ENCODE measurements around the gene MAML2.
A peak's percentile ranks its signal among the peaks of the same experiment; 100 is the strongest.
"Not testable (repeated sequence)": the region's sequence is repeated elsewhere in the genome, so short reads cannot be mapped to it uniquely, and the experiment has no call there.

Gene MAML2

GRCh38 chr11:96187822-96188221, 155.2 kb downstream of the MAML2 start:
- no peak for DNase-seq (ENCODE audit: low read depth, low spot score)

- no peak for DNase-seq (ENCODE audit: low read depth, low spot score)
Observed at GRCh38 chr11:96186806-96187205, 156.2 kb downstream of the MAML2 start.

GRCh38 chr11:96185220-96185768, 157.7 kb downstream of the MAML2 start:
- DNase-seq (ENCODE audit: low read depth, low spot score) = no peak

- DNase-seq (ENCODE audit: low read depth, low spot score) = not testable (repeated sequence)
Observed at GRCh38 chr11:96180937-96181336, 162.1 kb downstream of the MAML2 start.

DNA sequence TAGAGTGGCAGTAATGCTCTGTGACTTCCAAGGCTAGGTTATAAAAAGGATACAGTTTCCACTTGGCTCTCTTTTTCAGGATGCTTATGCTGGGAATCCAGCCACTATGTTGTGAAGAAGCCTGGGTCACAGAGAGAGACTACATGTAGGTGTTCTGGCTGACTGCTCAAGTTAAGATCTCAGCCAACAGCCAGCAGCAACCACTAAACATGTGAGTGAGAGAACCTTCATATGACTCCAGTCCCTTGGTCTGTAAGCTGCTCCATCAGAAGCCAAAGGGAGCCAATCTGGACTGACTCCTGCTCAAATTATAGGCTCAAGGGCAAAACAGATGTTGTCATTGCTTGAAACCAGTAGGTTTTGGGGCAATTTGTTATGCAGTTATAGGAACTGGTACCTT, 162.7 kb downstream of the MAML2 start:
- DNase-seq (ENCODE audit: low read depth, low spot score) = no peak

GRCh38 chr11:96179905-96180304, 163.1 kb downstream of the MAML2 start:
- DNase-seq (ENCODE audit: low read depth, low spot score) = no peak

GRCh38 chr11:96178887-96179279, 164.1 kb downstream of the MAML2 start:
- DNase-seq (ENCODE audit: low read depth, low spot score) = no peak

GRCh38 chr11:96178049-96178886, 164.7 kb downstream of the MAML2 start:
- DNase-seq (ENCODE audit: low read depth, low spot score) = no peak

GRCh38 chr11:96177146-96177545, 165.8 kb downstream of the MAML2 start:
- DNase-seq (ENCODE audit: low read depth, low spot score) = no peak

- DNase-seq (ENCODE audit: low read depth, low spot score) = no peak
Observed at GRCh38 chr11:96173906-96174305, 169.1 kb downstream of the MAML2 start.

DNA sequence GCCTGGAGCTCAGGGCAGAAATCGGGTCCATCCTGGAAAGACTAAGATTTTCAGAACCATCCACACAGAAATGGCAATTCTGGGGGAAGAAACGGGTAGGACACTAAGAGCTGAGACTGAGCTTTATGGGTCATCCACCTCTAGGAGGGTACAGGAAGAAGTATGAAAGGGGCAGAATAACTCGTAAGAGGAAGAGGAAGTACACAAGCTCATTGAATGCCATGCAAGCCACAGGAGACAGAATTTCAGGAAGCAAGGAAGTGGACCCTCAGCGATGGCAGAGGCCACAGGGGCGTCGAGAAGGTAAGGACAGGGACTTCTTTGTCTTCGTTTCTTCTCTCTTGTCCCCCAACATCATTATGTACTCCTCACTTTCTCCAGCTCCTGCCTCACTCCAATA, 169.6 kb downstream of the MAML2 start:
- no peak for DNase-seq (ENCODE audit: low read depth, low spot score)

DNA sequence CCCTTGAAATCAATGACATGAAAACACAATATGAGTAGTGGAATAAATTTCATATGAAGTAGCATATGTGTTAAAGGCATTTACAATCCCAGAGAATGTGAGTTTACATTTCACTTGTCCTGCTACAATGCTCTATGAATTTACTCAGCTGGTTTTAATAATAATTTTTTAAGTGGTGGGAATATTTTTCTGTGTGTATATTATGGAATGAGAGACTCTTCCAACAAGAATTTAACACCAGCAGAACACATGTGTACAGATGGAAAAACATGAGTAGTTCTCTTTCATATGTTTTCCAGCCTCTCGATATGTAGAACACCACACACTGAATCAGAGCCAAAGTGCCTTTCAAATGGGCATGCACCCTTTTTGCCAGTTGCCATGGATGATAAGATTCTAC, 170.4 kb downstream of the MAML2 start:
- no peak for DNase-seq (ENCODE audit: low read depth, low spot score)

DNA sequence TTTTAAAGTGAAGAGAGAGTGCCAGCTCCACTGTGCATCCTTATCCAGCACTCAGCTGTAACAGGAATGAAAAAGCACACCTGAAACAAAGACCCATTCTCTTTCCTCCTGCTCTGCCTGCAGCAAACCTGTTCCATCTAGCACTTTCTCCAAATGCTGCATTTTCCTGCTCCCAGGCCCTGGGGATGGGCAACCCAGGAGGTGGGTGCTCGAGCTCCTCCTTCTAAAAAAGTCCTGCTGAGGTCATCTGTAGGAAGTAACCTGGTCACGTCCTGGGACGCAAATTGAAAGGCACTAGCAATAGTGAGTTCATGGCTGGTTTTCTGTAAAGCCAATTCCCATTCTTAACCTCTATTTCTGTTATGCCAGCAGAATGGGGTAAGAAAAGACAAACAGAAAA, 173.7 kb downstream of the MAML2 start:
- no peak for DNase-seq (ENCODE audit: low read depth, low spot score)

- DNase-seq (ENCODE audit: low read depth, low spot score) = no peak
Observed at GRCh38 chr11:96168623-96169022, 174.4 kb downstream of the MAML2 start.

DNA sequence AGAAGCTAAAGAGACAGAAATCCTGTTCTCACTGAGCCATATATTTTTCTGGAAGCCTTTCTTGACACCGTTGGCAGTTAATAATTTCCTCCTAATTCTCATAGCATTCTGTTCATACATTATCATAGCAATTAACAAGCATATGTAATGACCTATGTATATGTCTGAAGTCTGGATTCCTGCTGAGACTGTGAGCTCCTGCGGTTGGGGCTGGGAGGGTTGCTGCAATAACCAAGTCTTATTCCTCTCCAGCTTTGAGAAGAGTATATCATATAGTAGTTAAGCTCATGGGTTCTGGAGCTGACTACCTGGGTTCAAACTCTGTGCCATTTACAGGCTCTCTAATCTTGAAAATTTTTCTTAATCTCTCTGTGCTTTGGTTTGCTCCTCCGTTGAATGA, 175.2 kb downstream of the MAML2 start:
- DNase-seq (ENCODE audit: low read depth, low spot score) = no peak

GRCh38 chr11:96167203-96167758, 175.7 kb downstream of the MAML2 start:
- no peak for DNase-seq (ENCODE audit: low read depth, low spot score)

GRCh38 chr11:96162816-96163499, 180.0 kb downstream of the MAML2 start:
- DNase-seq (ENCODE audit: low read depth, low spot score) = peak; percentile 39

- no peak for DNase-seq (ENCODE audit: low read depth, low spot score)
Observed at GRCh38 chr11:96161307-96162089, 181.5 kb downstream of the MAML2 start.

DNA sequence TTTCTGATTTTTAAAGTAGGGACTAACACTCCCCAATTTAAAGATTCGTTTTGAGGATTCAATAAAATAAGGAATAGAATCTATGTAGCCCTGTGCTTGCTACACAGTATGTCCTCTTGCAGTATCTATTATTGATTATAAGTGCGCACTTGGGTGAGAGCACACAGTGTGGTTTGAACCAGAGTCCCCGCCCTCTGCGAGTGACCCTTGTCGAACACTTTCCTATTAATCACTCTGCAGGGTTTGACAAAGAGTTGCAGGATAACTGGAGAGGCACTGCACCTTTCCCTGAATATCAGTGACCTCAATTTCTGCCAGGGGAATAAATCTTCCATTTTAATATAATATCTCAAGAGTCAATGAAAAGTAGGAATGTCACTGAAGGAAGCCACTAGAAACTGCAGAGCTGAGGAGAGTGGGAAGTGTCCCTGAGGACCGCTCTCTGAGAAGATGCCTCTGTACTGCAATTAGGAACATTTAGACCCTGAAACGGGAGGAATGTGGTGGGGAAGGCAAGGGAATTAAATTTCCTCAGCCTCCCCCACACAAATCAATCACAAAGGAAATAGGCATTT, 182.2 kb downstream of the MAML2 start:
- DNase-seq (ENCODE audit: low read depth, low spot score) = no peak

DNA sequence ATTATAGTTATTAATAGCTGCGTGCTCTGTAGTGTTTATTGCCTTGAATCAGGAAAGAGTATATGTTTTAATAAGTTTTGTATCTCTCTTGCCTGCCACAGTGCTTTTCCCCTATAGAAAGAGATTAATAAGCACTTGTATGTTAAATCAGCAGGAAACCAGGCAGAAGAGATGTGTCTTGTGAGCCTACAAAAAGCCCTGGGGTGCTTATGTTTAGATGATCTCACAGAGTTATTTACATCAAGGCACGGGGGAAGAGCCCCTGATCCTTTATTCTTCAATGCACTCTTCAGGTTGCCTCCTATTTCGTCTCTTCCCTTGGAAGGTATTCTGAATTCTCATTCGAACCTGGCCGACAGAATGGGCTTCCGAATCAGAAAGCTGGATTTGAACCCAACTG, 183.0 kb downstream of the MAML2 start:
- DNase-seq (ENCODE audit: low read depth, low spot score) = no peak

- DNase-seq (ENCODE audit: low read depth, low spot score) = no peak
Observed at GRCh38 chr11:96158126-96158525, 184.9 kb downstream of the MAML2 start.
